Body of pancreas (tissue), 4 donors: Measurements from ENCODE around the gene TRAF5. TPM values are rescaled to one million over a fixed set of nuclear protein-coding genes. Genes with fewer than 3 reads are reported as not detected.

Experiments used
- ATAC-seq: fragments of 150-250 bp; one replicate; pipeline ENCODE4 v1.9.1; 2016
- DNase-seq, 4 donors: peaks; one replicate each; pipeline ENCODE4 v3.0.0-alpha.2; 2019
- H3K27ac ChIP-seq, 4 donors: fragments of 200-600 bp; sonication (generic); 1 replicate in 3 of 4; 2 replicates in 1 of 4; pipeline versions ENCODE4 v1.5.1 to v1.6.1; 2016 to 2019; ENCODE audit warnings: mild to moderate bottlenecking in 1 of 4, mixed read lengths in 1 of 4, moderate library complexity in 1 of 4
- H3K27me3 ChIP-seq, 2 donors: fragments of 200-600 bp; sonication (generic); one replicate each; pipeline ENCODE4 v1.6.0; 2016; ENCODE audit warnings: mild to moderate bottlenecking in 1 of 2
- H3K36me3 ChIP-seq, 2 donors: fragments of 200-600 bp; sonication (generic); replicated peaks in 1 of 2; 2 replicates each; pipeline ENCODE4 v1.5.1; 2016; ENCODE audit warnings: low read depth in 2 of 2; ENCODE audit not compliant: insufficient read depth in 1 of 2
- H3K4me1 ChIP-seq: fragments of 200-600 bp; sonication (generic); one replicate; pipeline ENCODE4 v1.6.0; 2016
- H3K4me3 ChIP-seq, 2 donors: fragments of 200-600 bp; sonication (generic); 1 replicate in 1 of 2; 2 replicates in 1 of 2; pipeline ENCODE4 v1.5.1; 2016 to 2019
- H3K9me3 ChIP-seq, 3 donors: fragments of 200-600 bp; sonication (generic); 1 replicate in 2 of 3; 2 replicates in 1 of 3; pipeline ENCODE4 v1.5.1; 2016
- POLR2A ChIP-seq, 3 donors: fragments of 450-650 bp; IDR thresholded peaks; one replicate each; pipeline ENCODE4 v1.6.1; 2016; ENCODE audit warnings: antibody characterized with exemption in 3 of 3, mild to moderate bottlenecking in 2 of 3
- WGBS, 2 donors: methylation state at CpG; one replicate each; pipeline ENCODE4 v1.1.5; 2017; 5-methylcytosine and 5-hydroxymethylcytosine counted together
- intact Hi-C: fragments of 100-400 bp; cut with DNase I; formaldehyde crosslinking; loops from one replicate; pipeline ENCODE4 v1.15.1; 2023
- total RNA-seq, 2 donors: library from RNA; depleted of rRNA; stranded (reverse); fragments of >200 nt; gene quantifications; one replicate each; pipeline ENCODE4 v1.1.0, GENCODE V29; 2016
- TF ChIP-seq, protein P1 (sequence below), 7 experiments: fragments of 450-650 bp in 4 of 7; fragments of 200-600 bp in 3 of 7; sonication (generic) in 3 of 7; IDR thresholded peaks; one replicate each; pipeline ENCODE4 v1.5.1; 2016 to 2019; ENCODE audit warnings: antibody characterized with exemption in 7 of 7

The TRAF5 gene
- total RNA-seq, 2 donors from 2014 or later = 35.6 to 37.6 TPM

DNA sequence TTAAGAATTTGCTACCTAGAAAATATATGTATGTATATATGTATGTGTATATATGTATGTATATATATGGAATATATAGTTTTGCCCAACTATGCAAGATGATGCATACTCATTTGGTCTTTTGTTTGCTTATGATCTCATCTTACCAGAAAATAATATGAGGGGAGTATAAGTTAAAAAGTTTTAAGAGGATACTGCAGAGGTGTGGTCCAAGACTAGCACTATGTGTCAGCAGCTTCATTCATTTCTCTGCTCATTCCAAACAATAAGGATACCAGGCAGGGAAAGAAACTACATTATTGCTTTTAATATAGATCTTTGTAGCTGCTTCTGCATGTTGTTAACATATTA, 44.6 kb upstream of the TRAF5 start:
- DNase-seq = no peak
- no peak overlapping the region for H3K4me3 ChIP-seq
- H3K36me3 ChIP-seq = peaks cover 0 to 14% of the 10 kb centered on the region in 2 donors
- intact Hi-C loops = no loop called here
- H3K9me3 ChIP-seq = no peaks in the 10 kb centered on the region
- H3K4me1 ChIP-seq = no peaks in the 10 kb centered on the region
- H3K27me3 ChIP-seq = no peaks in the 10 kb centered on the region
- H3K27ac ChIP-seq = no peak overlapping the region
- no peak for TF ChIP-seq POLR2A (IDR thresholded peaks at IDR 0.05)
- TF ChIP-seq, protein P1, sequence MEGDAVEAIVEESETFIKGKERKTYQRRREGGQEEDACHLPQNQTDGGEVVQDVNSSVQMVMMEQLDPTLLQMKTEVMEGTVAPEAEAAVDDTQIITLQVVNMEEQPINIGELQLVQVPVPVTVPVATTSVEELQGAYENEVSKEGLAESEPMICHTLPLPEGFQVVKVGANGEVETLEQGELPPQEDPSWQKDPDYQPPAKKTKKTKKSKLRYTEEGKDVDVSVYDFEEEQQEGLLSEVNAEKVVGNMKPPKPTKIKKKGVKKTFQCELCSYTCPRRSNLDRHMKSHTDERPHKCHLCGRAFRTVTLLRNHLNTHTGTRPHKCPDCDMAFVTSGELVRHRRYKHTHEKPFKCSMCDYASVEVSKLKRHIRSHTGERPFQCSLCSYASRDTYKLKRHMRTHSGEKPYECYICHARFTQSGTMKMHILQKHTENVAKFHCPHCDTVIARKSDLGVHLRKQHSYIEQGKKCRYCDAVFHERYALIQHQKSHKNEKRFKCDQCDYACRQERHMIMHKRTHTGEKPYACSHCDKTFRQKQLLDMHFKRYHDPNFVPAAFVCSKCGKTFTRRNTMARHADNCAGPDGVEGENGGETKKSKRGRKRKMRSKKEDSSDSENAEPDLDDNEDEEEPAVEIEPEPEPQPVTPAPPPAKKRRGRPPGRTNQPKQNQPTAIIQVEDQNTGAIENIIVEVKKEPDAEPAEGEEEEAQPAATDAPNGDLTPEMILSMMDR (IDR thresholded peaks at IDR 0.05) = no peak
- no peak for ATAC-seq

DNA sequence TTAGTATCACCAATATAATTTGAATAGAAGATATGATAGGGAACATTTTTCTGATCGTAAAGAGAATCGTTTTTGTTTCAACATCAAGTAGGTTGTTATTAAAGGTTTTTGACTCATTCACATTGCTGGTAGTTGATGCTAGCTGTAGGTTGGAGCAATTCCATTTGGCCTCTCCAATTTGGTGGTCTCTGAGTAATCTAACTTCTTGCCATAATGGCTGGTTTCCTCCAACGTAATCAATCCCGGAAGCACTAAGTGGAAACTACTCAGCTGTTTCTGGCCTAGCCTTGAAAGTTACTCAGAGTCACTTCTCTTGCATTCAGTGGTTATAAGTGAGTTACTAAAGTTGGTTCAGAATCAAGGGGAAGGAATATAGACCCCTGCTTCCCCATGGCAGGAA, 41.4 kb upstream of the TRAF5 start:
- no peaks in the 10 kb centered on the region for H3K4me1 ChIP-seq
- intact Hi-C loops = no loop called here
- 85 to 89% methylated on average over 4 of the region's 4 CpGs for WGBS, 2 donors
- peaks cover 0 to 5% of the 10 kb centered on the region in 2 donors for H3K36me3 ChIP-seq
- H3K27me3 ChIP-seq = no peaks in the 10 kb centered on the region
- DNase-seq (no peak), ATAC-seq (no peak)
- no peak overlapping the region for H3K27ac ChIP-seq
- TF ChIP-seq, protein P1 (IDR thresholded peaks at IDR 0.05) = no peak
- TF ChIP-seq POLR2A (IDR thresholded peaks at IDR 0.05) = no peak
- no peak overlapping the region for H3K4me3 ChIP-seq
- no peaks in the 10 kb centered on the region for H3K9me3 ChIP-seq

DNA sequence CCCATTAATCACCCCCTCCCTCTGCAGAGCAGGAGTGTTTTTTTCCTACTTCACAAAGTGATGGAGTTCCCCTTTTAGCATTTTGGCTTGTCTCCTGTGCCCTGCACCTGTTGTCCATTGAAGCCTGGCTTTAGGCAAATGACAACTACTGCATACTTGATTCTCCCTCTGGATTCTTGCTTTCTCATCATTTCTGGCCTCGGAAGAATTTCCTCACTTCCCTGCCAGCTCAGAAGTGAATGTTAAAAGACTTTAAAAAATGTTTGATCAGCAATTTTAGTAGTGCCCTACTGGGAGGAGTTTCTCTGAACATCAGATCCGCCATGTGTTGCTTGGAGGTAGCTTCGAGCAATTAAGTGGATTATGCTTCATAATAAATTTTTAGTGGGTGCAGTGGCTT, 39.4 kb upstream of the TRAF5 start:
- intact Hi-C loops = no loop called here
- Histone ChIP-seq H3K36me3 (peaks cover 0 to 10% of the 10 kb centered on the region in 2 donors), H3K4me3 (no peak overlapping the region), H3K9me3 (no peaks in the 10 kb centered on the region), H3K4me1 (no peaks in the 10 kb centered on the region), H3K27me3 (no peaks in the 10 kb centered on the region), H3K27ac (no peak overlapping the region)
- ATAC-seq (no peak), DNase-seq (no peak)
- TF ChIP-seq, protein P1 (IDR thresholded peaks at IDR 0.05) = no peak
- TF ChIP-seq POLR2A (IDR thresholded peaks at IDR 0.05) = no peak
- WGBS, 2 donors = 91 to 96% methylated on average over 3 of the region's 3 CpGs

DNA sequence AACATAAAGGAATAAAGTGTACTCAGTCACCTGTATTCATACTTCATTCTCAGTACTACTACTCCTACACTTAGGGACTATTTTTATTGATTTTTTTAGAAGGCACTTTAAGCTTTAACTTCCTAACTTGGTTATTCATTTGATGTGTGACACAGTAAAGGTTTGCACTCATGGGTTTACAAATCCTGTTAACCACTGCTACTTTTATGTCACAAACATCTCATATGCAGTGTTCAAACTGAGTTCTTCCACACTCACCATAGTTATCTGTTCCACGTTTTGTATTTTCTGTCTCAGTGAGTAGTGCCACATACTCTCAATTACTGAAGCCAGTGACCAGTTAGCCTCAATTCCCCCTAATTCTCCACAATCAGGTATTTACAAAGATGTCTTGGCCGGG, 34.2 kb upstream of the TRAF5 start:
- intact Hi-C loops = no loop called here
- DNase-seq = no peak
- Histone ChIP-seq H3K9me3 (no peaks in the 10 kb centered on the region), H3K4me3 (no peak overlapping the region), H3K4me1 (no peaks in the 10 kb centered on the region), H3K27ac (no peak overlapping the region), H3K27me3 (no peaks in the 10 kb centered on the region), H3K36me3 (peaks cover 0 to 12% of the 10 kb centered on the region in 2 donors)
- no peak for ATAC-seq
- WGBS, 2 donors = 82 to 89% methylated on average over 2 of the region's 2 CpGs
- no peak for TF ChIP-seq POLR2A (IDR thresholded peaks at IDR 0.05)
- TF ChIP-seq, protein P1 (IDR thresholded peaks at IDR 0.05) = no peak

DNA sequence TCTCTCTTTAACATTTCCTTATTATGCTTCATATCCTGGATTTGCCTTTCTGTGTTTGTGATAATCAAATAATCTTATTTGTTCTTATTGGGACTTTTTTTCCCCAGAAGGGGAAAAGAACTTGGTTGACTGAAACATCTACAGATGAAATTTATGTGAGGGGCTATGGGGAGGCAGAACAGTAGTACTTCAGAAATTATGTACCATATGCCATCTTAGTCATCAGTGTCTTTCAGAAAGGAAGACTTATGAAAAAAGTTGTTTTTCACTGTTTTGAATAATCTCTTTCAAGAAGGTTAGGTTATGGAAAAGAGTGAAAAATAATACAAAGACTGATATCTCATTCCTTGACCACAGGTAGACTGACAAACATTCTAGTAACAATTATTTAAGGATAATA, 30.2 kb upstream of the TRAF5 start:
- no peaks in the 10 kb centered on the region for H3K9me3 ChIP-seq
- TF ChIP-seq, protein P1 (IDR thresholded peaks at IDR 0.05) = no peak
- TF ChIP-seq POLR2A (IDR thresholded peaks at IDR 0.05) = no peak
- no peak overlapping the region for H3K4me3 ChIP-seq
- H3K4me1 ChIP-seq = no peaks in the 10 kb centered on the region
- ATAC-seq (no peak), DNase-seq (no peak)
- H3K27ac ChIP-seq = no peak overlapping the region
- H3K27me3 ChIP-seq = no peaks in the 10 kb centered on the region
- intact Hi-C loops = no loop called here
- H3K36me3 ChIP-seq = peaks cover 0 to 12% of the 10 kb centered on the region in 2 donors
